Right ventricle myocardium inferior (tissue), 1 donor: ENCODE data around the gene USP15. TPM values are rescaled to one million over a fixed set of nuclear protein-coding genes. Genes with fewer than 3 reads are reported as not detected.
"Not testable (repeated sequence)": the region's sequence is repeated elsewhere in the genome, so short reads cannot be mapped to it uniquely, and the experiment has no call there.

ENCODE experiments used
- ATAC-seq: fragments of 200-7000 bp; cut with Tn5 transposase; one replicate; pipeline ENCODE4 v1.9.1; 2020; ENCODE audit warnings: mild to moderate bottlenecking, moderate library complexity
- DNase-seq: peaks from one replicate; pipeline ENCODE4 v3.0.0; 2021; ENCODE audit errors: missing footprints
- intact Hi-C: fragments of 100-400 bp; cut with DNase I; formaldehyde crosslinking; loops from one replicate; pipeline ENCODE4 v1.11.0; 2022
- total RNA-seq: library from RNA; stranded (reverse); fragmentation: NEBNext Ultra II Directional; extraction: Animal tissue kit (Norgen Biotek cat#: 25700); gene quantifications from one replicate; pipeline ENCODE4 v1.2.1, GENCODE V29; 2021
- donor health status: DM: no; HTN: yes; CAD: no; lungs with severe emphysema.

USP15 gene
- total RNA-seq, 1 donor from 2014 or later, result 50.7 TPM

- ATAC-seq, result no peak
- intact Hi-C loops, result no loop called here
- no peak for DNase-seq
These were observed 122.3 kb downstream of the USP15 start for GRCh38 chr12:62382526-62382925.

DNA sequence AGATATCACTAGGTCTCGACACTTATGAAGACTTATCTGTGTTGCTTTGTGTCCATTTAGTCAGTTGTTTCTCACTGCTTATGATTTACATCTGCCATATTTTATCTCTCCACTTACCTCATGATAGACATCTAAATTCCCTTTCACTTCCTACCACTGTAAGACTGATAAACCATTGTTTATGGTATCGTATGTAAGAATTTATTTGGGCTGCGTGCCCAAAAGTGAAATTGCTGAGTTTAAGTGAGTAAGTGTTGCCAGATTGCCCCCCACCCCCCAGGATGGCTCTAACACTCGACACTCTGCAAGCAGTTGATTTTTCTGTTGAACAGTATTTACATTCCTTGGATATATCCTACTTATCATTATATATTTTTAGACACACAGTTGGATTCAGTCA, 136.5 kb downstream of the USP15 start:
- intact Hi-C loops, result no loop called here
- DNase-seq (no peak), ATAC-seq (no peak)

DNA sequence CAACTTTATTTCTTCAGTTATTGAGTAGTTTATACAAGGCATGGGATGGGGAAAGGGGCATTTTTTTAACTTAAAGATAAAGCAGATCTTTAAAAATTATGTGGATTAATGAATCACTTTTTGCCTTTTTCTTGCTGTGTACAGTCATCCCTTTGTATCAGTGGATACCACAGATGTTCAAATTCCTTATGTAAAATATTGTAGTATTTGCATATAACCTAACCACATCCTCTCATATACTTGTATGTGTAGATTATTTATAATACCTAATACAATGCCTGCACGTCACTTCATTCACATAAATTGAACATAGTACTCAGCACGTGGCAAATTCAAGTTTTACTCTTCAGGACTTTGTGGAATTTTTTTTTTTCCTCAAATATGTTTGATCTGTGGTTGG, 139.9 kb downstream of the USP15 start:
- no peak for ATAC-seq
- no peak for DNase-seq
- intact Hi-C loops, result no loop called here

- no peak for ATAC-seq
- no peak for DNase-seq
These were observed 141.4 kb downstream of the USP15 start for GRCh38 chr12:62401631-62402030.

DNA sequence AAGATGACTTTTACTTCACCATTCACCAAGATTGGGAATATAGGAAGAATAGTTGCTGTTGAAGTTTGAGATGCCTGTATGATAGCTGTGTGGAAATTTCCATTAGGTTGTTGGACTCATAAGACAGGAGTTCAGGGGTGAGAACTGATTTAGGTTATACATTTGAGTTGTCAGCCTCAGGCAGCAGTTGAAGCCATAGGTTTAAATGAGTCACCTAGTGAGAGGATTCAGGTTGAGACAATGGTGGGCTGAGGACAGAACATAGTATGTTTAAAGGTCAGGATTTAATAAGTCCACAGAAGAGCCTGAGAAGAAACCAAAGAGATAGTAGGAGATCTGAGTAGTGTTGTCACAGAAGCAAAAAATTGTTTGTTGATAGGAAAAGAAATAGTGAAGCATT, 142.8 kb downstream of the USP15 start:
- intact Hi-C loops, result no loop called here
- DNase-seq, result no peak
- ATAC-seq, result no peak

More at GRCh38 chr12:62401631-62402030, 141.4 kb downstream of the USP15 start:
- intact Hi-C loops, result no loop called here

- DNase-seq (no peak), ATAC-seq (no peak)
- intact Hi-C loops, result no loop called here
These were observed 147.4 kb downstream of the USP15 start for GRCh38 chr12:62407587-62407986.

DNA sequence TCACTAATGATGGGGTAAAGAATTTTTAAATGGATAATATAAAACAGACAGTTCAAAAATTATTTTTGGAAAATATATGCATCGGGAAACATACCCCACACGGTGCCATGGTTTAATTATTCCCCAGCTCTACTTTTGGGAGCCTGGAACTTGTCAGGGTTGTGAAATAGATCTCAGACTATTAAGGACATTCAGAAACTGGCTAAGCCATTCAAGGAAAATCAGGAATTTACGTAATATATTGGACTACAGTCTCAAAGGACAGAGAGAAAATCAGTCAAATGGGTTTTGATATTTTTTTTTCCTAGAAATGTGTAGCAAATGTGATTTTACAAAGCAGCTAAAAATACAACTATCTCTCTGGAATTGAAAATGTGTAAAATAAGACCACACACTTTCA, 148.9 kb downstream of the USP15 start:
- ATAC-seq, result no peak
- DNase-seq, result no peak
- intact Hi-C loops, result no loop called here

GRCh38 chr12:62414180-62414579, 154.0 kb downstream of the USP15 start:
- peak; percentile 37 for DNase-seq
- intact Hi-C loops, result no loop called here
- no peak for ATAC-seq

GRCh38 chr12:62426089-62426488, 165.9 kb downstream of the USP15 start:
- ATAC-seq (no peak), DNase-seq (no peak)
- intact Hi-C loops, result no loop called here

DNA sequence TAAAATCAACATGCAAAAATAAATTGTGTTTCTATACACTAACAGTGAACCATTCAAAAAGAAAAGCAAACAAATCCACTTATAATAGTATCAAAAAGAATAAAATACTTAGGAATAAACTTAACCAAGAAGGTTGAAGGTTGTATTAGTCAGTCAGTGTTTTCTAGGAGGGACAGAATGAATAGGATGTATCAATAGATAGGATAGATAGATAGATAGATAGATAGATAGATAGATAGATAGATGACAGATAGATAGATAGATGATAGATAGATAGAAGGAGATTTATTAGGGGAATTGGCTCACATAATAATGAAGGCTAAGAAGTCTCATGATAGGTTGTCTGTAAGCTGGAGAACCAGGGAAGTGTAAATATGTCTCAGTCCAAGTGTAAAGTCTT, 169.3 kb downstream of the USP15 start:
- DNase-seq (no peak), ATAC-seq (no peak)
- intact Hi-C loops, result no loop called here

DNA sequence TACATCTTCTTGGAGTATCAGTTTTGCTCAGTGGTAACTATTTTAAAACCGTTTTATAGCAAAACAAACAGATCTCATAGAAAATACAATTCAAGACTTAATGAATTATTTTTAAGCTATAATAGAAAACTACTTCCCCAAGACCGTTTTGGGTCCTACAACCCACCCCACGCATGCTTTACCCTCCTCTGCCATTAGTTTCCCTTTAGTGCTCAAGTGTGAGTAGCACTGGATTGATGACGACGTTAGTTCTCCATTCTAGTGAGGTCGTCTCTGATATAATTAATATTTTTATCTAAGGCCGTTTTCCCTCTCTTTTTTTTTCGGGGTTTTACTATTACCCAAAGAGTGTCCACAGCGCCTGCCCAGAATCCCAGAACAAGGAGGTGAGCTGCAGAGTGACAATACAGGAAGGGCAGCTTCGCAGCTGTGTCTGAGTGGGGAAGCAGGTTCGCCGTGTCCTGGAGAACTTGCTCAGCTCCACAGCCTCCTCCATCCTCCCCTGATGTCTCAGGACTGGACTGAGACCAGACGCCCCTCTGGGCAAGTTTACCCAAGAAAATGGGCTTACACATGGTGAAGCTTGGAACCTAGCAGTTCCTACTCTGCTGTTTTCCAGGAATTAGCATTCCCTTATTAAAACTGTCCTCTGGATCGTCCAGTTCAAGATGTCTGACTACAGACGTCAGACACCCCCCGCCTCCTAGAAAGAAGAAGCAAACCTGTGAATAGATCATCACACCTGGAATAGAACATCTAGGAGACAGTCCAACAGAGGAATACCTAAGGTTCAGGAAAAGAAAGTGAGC, 174.5 kb downstream of the USP15 start:
- no peak for ATAC-seq
- DNase-seq, result peak; percentile 64
- intact Hi-C loops, result loop anchor here (5.0 kb wide), 2 partner anchors 363 to 378 kb away; no protein-coding TSS in a partner anchor

DNA sequence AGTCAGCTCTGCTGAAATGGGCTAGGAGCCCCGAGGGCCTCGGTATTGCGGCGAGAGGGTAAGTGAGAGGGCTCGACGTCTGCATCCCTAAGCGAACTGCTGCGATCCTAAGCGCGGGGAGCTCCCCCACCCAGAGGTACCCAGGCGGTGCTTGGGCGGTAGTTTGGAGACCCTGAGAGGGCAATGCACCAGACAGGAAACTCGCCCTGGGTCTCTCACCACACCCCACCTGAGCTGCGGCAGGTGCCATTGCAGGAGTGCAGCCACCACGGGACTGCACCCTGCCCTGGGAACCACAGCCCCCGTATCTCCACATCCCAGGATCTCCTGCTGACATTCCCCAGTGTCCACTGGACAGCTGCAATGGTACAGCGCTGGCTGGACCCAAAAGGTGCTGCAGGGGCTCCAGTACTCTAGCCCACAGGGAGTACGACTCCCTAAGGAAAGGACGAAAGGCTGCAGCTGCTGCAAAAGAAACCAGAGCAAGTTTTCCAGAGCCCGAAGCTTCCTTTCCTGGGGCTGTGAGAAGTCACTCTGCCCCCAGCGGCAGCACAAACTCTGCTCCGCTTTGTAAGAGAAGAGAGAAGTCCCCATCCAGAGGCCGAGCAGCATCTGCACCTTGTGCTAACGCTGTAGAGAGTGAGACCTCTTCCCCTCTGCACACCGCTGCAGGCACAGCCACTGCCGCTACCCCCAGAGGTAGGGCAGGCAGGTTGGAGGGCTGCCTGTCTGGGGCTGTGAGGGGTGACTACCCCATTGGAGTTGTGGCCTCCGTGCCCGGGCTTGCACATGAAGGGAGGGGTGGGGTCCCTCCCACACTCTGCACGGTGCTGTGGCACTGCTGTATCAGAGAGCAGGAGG, 175.3 kb downstream of the USP15 start:
- DNase-seq (peak; percentile 57), ATAC-seq (peak; percentile 76)
- intact Hi-C loops, result loop anchor here (5.0 kb wide), 2 partner anchors 362 to 377 kb away; no protein-coding TSS in a partner anchor

DNA sequence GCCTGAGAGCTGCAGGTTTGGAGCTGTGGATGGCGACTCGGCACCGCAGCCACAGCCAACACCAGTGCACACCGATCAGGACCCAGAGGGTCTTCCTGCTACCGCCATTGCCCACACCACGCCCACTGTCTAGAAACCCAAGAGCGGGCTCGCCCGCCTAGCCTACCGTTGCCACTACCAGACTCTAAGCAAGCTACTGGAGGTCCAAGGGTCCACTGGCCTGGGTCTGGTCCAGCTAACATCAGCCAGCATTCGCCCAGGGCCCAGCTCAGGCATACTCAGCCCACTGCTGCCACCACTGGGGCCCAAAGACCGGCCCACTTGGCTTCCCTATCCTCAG, 175.9 kb downstream of the USP15 start:
- intact Hi-C loops, result loop anchor here (5.0 kb wide), 2 partner anchors 361 to 376 kb away; no protein-coding TSS in a partner anchor
- no peak for DNase-seq

GRCh38 chr12:62438098-62438692, 178.0 kb downstream of the USP15 start:
- intact Hi-C loops, result loop anchor here (5.0 kb wide), 2 partner anchors 359 to 374 kb away; no protein-coding TSS in a partner anchor
- DNase-seq (no peak), ATAC-seq (no peak)

More for the DNA sequence above, 175.9 kb downstream of the USP15 start:
- ATAC-seq, result peak; percentile 8

GRCh38 chr12:62446754-62447452, 186.7 kb downstream of the USP15 start:
- no peak for DNase-seq
- no peak for ATAC-seq
- intact Hi-C loops, result no loop called here

DNA sequence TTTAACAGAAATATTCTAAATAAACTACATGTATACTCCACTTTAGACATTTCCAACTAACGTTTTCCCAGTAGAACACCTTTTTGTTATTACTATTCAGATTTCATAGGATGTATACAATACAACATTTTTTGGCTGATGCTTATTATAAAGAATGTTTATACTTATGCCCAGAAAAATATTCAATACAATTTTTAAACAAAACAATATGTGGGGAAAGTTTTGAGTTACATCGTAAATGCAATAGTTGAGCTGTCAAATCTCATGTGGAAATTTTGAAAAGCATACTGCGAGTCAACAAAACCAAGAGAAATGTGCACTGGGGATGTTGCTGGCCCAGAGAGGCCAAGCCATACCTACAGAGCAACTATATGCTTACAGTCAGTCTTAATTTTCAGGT, 188.2 kb downstream of the USP15 start:
- intact Hi-C loops, result no loop called here
- ATAC-seq (no peak), DNase-seq (no peak)

GRCh38 chr12:62455429-62455828, 195.2 kb downstream of the USP15 start:
- DNase-seq, ATAC-seq, intact Hi-C loops: not testable (repeated sequence)

DNA sequence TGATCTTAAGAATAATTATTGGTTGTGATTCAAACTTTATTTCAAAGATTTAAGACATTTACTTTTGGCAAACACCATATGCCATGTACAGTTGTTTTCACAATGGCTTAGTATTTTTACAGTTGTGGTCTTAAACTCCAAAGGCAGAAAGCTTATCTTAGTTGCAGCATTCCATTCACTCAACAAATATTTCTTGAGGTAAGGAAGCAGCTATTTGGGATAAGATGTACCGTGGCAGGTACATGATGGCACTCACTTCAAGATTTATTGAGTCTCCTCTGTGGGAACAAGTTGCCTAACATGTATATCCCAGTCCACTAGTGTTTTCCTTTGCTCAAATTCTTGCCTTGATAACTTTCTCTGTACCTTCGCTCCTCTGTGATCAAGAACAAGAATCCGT, 198.4 kb downstream of the USP15 start:
- no peak for DNase-seq
- intact Hi-C loops, result no loop called here
- no peak for ATAC-seq

- intact Hi-C loops, result no loop called here
- no peak for DNase-seq
- ATAC-seq, result no peak
These were observed 199.8 kb downstream of the USP15 start for GRCh38 chr12:62459976-62460375.
